Measurements from ENCODE around the gene KRT3. TPM values are rescaled to one million over a fixed set of nuclear protein-coding genes. Genes with fewer than 3 reads are reported as not detected.

The KRT3 gene
- total RNA-seq, 1 donor = not detected

- H4K20me1 ChIP-seq (ENCODE audit: insufficient read depth, low read length) = no peaks in the 10 kb centered on the region
- H3K4me1 ChIP-seq (ENCODE audit: insufficient read depth, low read length) = peaks cover 28% of the 10 kb centered on the region
- H3K27me3 ChIP-seq (ENCODE audit: insufficient read depth, low read length) = no peaks in the 10 kb centered on the region
- H3K4me2 ChIP-seq (ENCODE audit: insufficient read depth, low read length) = no peak within 1 kb of the TSS
- H3K27ac ChIP-seq (ENCODE audit: low read depth, low read length) = no peak within 1 kb of the TSS
- H3K9me3 ChIP-seq (ENCODE audit: low read depth, low read length) = no peaks in the 10 kb centered on the region
- H2AFZ ChIP-seq (ENCODE audit: low read length) = no peak within 1 kb of the TSS
- DNase-seq (ENCODE audit: insufficient read length, low spot score, missing footprints) = peak; percentile 56
- no peaks in the 10 kb centered on the region for H3K79me2 ChIP-seq (ENCODE audit: insufficient read depth, low read length)
- TF ChIP-seq CTCF (IDR thresholded peaks at IDR 0.05; ENCODE audit: extremely low read depth, low read depth, low read length) = no peak
- no peaks in the 10 kb centered on the region for H3K36me3 ChIP-seq (ENCODE audit: insufficient read depth, low read length)
- no peak within 1 kb of the TSS for H3K4me3 ChIP-seq (ENCODE audit: insufficient read depth, low read length)
Observed at GRCh38 chr12:52833922-52834726, 38.2 kb upstream of the KRT3 start, which contains the start of gene KRT79. Gene KRT79, minus strand, starts transcription at chr12:52834311. Its CDS starts 51 bp downstream, at chr12:52834260.

GRCh38 chr12:52832985-52833905 is 37.3 kb upstream of the KRT3 start:
- Histone ChIP-seq H3K36me3 (ENCODE audit: insufficient read depth, low read length) (no peaks in the 10 kb centered on the region), H2AFZ (ENCODE audit: low read length) (no peak overlapping the region), H3K4me1 (ENCODE audit: insufficient read depth, low read length) (peaks cover 28% of the 10 kb centered on the region), H3K9me3 (ENCODE audit: low read depth, low read length) (no peaks in the 10 kb centered on the region), H3K4me2 (ENCODE audit: insufficient read depth, low read length) (no peak overlapping the region), H3K27me3 (ENCODE audit: insufficient read depth, low read length) (no peaks in the 10 kb centered on the region), H4K20me1 (ENCODE audit: insufficient read depth, low read length) (no peaks in the 10 kb centered on the region), H3K79me2 (ENCODE audit: insufficient read depth, low read length) (no peaks in the 10 kb centered on the region), H3K4me3 (ENCODE audit: insufficient read depth, low read length) (no peak overlapping the region), H3K27ac (ENCODE audit: low read depth, low read length) (no peak overlapping the region)
- no peak for DNase-seq (ENCODE audit: insufficient read length, low spot score, missing footprints)
- no peak for TF ChIP-seq CTCF (IDR thresholded peaks at IDR 0.05; ENCODE audit: extremely low read depth, low read depth, low read length)

GRCh38 chr12:52832451-52832850 is 36.5 kb upstream of the KRT3 start:
- Histone ChIP-seq H3K27me3 (ENCODE audit: insufficient read depth, low read length) (no peaks in the 10 kb centered on the region), H3K4me3 (ENCODE audit: insufficient read depth, low read length) (no peak overlapping the region), H3K27ac (ENCODE audit: low read depth, low read length) (no peak overlapping the region), H3K79me2 (ENCODE audit: insufficient read depth, low read length) (no peaks in the 10 kb centered on the region), H2AFZ (ENCODE audit: low read length) (no peak overlapping the region), H3K9me3 (ENCODE audit: low read depth, low read length) (no peaks in the 10 kb centered on the region), H3K4me2 (ENCODE audit: insufficient read depth, low read length) (no peak overlapping the region), H3K4me1 (ENCODE audit: insufficient read depth, low read length) (peaks cover 21% of the 10 kb centered on the region), H4K20me1 (ENCODE audit: insufficient read depth, low read length) (no peaks in the 10 kb centered on the region), H3K36me3 (ENCODE audit: insufficient read depth, low read length) (no peaks in the 10 kb centered on the region)
- no peak for TF ChIP-seq CTCF (IDR thresholded peaks at IDR 0.05; ENCODE audit: extremely low read depth, low read depth, low read length)
- no peak for DNase-seq (ENCODE audit: insufficient read length, low spot score, missing footprints)

- no peak for TF ChIP-seq CTCF (IDR thresholded peaks at IDR 0.05; ENCODE audit: extremely low read depth, low read depth, low read length)
- H2AFZ ChIP-seq (ENCODE audit: low read length) = no peak overlapping the region
- no peaks in the 10 kb centered on the region for H3K27me3 ChIP-seq (ENCODE audit: insufficient read depth, low read length)
- H3K4me2 ChIP-seq (ENCODE audit: insufficient read depth, low read length) = no peak overlapping the region
- no peaks in the 10 kb centered on the region for H3K9me3 ChIP-seq (ENCODE audit: low read depth, low read length)
- H3K79me2 ChIP-seq (ENCODE audit: insufficient read depth, low read length) = no peaks in the 10 kb centered on the region
- H3K27ac ChIP-seq (ENCODE audit: low read depth, low read length) = no peak overlapping the region
- H4K20me1 ChIP-seq (ENCODE audit: insufficient read depth, low read length) = no peaks in the 10 kb centered on the region
- H3K4me3 ChIP-seq (ENCODE audit: insufficient read depth, low read length) = no peak overlapping the region
- DNase-seq (ENCODE audit: insufficient read length, low spot score, missing footprints) = no peak
- peaks cover 9% of the 10 kb centered on the region for H3K4me1 ChIP-seq (ENCODE audit: insufficient read depth, low read length)
- H3K36me3 ChIP-seq (ENCODE audit: insufficient read depth, low read length) = no peaks in the 10 kb centered on the region
Observed at GRCh38 chr12:52831251-52831650, 35.3 kb upstream of the KRT3 start.

Measured in osteoblast (primary cell).